HG02981 (cell line): ENCODE results near the gene WBP1L.
A peak's percentile ranks its signal among the peaks of the same experiment; 100 is the strongest.
"Not testable (repeated sequence)": the region's sequence is repeated elsewhere in the genome, so short reads cannot be mapped to it uniquely, and the experiment has no call there.

Experiments
- ATAC-seq: cut with Tn5 transposase; IDR thresholded peaks from one replicate; pipeline ENCODE4 v1.9.1; 2021; ENCODE audit warnings: mild to moderate bottlenecking, moderate library complexity; ENCODE audit not compliant: unreplicated experiment

Gene WBP1L

DNA sequence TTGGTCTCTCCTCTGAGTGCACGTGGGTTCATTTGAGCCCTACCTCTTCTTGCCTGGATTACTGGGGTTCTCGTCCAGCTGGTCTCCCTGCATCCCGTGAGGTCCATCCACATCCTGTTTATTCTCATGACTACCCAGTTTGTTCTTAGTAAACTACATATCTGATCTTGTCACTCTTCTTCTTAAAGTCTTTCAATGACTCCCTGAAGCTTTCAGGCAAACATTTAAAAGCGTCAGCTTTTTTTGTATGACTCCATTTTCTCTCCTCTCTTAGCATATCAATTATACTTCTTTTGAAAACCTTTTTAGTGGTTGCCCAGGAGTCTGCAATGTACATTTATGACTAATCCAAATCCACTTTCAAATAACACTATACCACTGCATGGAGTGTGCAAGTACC, 21.8 kb upstream of the WBP1L start:
- ATAC-seq = no peak

DNA sequence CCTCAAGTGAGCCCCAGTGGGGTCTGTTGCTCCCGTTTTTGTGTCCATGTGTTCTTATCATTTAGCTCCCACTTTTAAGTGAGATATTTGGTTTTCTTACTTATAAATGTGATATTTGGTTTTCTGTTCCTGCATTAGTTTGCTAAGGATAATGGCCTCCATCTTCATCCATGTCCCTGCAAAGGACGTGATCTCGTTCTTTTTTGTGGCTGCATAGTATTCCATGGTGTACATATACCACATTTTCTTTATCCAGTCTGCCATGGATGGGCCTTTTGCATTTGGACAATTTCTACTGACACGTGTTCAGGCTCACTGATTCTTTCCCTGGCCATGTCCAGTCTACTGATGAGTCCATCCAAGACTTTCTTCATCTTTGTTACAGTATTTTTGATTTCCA, 19.8 kb upstream of the WBP1L start:
- no peak for ATAC-seq

DNA sequence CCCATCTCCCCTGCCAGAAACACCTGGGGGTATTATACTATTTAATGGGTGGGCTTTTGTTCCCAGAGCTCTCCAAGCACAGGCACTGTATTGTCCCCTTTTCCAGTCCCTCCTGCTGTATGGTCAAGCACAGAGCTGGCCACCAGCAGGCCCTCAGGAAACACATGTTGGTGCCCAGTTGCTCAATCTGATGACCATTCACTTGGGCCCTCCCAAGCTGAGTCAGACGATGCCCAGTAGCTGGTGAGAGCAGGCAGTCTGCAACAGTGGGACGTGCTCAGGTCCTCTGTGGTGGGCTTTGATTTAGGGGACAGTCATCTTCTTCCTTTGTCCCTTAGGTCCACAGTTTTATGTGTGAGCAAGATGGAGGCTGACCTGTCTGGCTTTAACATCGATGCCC, 17.5 kb upstream of the WBP1L start:
- ATAC-seq = no peak

DNA sequence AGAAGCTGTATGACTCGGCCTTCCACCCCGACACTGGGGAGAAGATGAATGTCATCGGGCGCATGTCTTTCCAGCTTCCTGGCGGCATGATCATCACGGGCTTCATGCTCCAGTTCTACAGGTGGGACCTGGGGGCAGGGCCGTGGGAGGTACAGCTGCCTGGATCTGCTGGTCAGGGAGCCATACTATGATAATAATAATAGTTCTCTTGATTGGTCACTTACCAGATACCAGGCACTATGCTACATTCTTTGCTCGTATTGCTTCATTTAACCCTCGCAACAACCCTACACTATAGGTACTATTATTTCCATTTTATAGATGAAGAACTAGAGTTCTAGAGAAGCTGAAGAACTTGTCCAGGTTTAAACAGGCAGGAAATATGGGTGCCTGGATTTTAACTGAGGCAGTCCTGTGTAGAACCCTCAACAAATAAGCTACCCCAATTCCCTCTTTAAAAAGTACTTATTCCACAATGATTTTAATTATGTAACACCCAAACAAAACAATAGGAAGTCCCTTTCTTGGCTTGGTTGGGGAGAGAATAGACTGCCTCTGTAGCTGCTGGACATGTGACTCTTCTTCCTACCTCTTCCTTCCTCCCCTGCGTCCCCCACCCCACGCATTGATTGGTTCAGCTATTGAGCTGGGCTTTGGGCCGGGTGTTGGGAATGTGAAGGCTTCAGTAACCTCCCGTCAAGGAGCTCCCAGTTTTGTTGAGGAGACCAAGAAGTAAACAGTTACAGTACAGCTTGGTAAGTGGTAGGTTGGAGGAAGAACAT, 16.5 kb upstream of the WBP1L start:
- ATAC-seq = no peak

DNA sequence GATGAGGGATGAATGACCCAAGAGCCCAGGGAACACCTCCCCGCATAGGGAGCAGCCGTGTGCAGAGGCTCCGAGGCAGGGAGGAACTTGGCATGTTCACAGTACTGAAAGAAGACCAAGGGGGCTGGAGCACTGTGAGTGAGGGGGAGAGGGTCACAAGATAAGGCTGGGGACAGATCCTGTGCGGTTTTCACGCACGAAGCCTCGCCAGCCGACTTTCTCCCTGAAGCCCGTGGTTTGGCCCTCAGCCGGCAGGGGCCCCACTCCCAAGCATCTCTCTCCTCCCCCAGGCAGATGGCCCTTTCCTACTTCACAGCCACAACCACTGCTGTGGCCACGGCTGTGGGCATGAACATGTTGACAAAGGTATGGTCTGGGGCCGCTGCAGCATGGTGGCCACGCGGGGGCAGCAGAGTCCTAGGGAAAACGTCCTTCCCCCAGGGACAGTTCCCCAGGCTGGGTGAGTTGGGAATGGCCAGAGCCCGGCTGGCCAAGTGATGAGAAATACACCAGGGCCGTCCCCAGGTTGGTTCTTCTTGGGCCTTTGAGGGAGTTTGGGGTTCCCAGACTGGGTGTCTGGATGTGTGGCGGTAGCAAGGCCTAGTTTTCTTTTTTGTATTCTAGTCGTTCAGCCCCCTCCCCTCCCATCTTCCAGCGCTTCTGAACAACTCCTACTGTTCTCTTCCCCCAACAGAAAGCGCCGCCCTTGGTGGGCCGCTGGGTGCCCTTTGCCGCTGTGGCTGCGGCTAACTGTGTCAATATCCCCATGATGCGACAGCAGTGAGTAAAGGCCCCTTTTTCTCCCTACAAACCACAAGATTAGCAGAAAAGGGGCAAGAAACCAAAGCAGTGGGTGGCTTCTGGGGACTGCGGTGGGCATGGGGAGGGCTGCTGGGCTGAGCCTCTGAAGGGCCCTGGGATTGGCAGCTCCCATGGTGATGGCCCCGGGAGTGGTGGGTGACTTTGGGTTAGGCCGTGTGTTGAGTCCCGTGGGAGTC, 14.4 kb upstream of the WBP1L start:
- no peak for ATAC-seq

DNA sequence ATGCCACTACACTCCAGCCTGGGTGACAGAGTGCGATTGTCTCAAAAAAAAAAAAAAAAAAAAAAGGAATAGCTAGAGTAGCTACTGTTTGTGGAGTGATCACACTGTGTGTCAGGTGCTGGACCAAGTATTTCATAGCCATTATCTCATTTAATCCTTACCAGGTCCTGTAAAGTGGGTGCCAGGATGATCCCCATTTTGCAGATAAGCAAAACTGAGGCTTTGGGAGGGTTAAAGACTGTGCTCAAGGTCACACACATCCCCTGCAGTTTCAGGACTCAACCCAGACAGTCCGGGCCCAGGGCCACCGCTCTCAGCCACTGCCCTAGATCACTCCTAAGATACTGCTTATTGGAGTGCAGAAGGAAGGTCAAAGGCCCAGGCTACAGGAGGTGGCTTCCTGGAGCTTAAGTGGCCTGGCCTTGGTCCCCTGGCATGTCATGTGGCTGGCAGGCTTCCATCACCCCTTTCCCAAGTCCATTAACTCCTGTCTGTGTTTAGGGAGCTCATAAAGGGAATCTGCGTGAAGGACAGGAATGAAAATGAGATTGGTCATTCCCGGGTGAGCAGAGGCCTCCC, 12.4 kb upstream of the WBP1L start:
- ATAC-seq = no peak

DNA sequence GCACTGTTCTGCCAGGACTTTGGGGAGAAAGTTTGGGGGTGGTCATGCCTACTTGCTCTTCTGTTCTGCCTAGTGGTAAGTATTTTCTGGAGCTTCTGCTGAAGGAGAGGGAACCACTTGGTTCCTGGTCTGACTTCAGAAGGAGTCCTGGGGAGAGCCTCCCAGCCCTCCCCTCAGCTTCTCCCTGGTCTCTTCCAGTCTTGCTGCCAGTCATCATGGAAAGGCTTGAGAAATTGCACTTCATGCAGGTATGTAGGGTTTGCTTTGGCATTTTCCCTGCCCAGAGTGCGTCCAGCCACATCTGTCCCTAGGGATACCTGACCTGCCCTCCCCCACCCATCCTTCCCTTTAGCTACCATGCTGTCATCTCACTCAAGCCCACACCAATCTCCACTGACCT, 11.1 kb upstream of the WBP1L start:
- no peak for ATAC-seq

DNA sequence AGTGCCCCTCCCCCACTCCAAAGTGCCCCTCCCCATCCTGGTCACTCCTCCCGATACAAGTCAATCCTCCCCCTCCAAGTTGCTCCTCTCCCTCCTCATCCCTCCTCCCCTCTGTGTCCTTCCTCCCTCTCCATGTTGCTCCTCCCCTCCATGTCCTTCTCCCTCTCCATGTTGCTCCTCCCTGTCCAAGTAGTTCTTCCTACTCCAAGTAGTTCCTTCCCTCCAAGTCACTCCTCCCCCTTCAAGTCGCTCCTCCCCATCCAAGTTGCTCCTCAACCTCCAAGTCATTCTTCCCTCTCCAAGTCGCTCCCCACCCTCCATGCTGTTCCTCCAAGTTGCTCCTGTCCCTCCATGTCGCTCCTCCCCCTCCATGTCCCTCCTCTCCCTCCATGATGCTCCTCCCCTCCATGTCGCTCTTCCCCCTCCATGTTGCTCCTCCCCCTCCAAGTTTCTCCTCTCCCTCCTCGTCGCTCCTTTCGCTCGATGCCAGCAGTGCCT, 8.6 kb upstream of the WBP1L start:
- no peak for ATAC-seq

DNA sequence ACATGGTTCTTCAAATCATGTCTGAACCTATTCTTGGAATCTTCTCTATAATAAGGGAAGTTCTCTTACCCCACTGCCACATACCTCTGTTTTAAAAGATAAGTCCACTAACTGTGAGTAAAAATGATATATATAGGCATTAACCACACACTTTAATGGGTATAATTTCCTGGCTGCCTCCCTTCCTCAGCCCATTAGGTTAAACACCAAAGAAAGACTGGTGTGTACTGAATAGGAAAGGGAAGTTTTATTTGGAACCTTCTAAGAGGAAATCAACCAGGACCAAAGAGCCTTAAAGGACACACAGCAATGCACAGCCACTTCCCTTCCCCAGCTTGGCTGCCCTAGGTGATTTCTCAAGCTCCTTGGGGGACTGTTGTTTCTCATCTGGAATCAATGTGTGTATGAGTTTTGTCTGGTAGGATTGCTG, 5.0 kb upstream of the WBP1L start:
- no peak for ATAC-seq

DNA sequence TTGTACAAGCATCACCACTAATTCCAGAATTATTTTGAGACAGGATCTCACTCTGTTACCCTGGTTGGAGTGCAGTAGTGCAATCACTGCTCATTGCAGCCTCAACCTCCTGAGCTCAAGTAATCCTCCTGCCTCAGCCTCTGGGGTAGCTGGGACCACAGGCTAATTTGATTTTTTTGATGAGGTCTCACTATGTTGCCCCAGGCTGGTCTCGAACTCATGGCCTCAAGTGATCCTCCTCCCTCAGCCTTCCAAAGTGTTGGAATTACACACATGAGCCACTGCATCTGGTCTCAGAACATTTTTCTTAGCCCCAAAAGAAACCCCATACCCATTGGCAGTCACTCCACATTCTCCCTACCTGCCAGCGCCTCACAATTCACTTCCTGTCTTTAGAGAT, 3.5 kb upstream of the WBP1L start:
- no peak for ATAC-seq

DNA sequence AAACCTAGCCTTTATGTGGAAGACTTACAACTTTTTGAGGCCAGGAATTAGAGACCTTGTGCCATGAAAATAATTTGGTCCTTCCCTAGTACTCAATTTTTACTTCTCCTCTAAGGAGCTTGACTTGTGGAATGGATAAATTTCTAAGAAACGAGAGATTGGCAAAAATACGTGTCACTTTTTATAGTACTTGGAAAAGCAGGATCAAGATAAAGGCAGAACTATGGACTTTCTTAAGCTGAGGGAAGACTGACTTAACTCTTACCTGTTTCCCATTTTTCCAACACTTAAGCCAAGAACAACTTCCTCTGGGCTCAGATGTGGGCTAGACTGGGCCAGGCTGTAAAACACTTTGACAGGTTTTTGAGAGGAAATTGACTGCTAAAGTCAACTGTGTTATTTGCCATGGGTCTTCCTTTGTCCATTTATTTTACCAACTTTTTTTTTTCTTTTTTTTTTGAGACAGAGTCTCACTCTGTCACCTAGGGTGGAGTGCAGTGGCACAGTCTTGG, 2.0 kb upstream of the WBP1L start:
- ATAC-seq = no peak

DNA sequence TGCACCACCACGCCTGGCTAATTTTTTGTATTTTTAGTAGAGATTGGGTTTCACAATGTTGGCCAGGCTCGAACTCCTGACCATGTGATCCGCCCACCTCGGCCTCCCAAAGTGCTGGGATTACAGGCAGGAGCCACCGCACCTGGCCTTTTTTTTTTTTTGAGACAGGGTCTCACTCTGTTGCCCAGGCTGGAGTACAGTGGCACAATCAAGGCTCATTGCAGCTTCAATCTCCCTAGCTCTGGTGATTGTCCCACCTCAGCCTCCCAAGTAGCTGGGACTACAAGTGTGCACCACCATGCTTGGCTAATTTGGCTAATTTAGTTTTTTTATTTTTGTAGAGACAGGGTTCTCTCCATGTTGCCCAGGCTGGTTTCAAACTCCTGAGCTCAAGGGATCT, 1.4 kb upstream of the WBP1L start:
- not testable (repeated sequence) for ATAC-seq

DNA sequence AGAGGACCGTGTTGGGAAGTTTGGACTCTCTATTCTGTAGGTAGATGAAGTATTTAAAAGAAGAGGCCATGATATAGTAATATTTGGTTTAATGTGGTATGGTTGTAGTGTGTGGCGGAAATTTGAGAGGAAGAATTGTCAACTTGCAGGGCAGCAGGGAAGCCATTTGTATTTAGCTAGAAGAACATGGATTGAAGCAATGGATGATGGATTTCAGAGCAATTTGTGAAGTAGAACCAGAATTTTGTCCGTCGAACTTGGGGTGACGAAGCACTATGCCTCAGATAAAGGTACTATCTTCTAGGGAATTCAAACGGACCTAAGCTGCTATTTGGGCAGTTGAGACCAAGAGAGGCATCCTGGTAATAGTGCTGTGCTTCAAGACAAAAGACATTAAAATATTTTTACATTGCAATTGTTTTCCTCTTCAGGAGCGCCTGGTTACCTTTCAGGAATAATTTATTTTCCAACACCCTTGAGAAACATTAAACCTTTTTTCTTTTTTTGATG, 615 bp upstream of the WBP1L start:
- no peak for ATAC-seq

DNA sequence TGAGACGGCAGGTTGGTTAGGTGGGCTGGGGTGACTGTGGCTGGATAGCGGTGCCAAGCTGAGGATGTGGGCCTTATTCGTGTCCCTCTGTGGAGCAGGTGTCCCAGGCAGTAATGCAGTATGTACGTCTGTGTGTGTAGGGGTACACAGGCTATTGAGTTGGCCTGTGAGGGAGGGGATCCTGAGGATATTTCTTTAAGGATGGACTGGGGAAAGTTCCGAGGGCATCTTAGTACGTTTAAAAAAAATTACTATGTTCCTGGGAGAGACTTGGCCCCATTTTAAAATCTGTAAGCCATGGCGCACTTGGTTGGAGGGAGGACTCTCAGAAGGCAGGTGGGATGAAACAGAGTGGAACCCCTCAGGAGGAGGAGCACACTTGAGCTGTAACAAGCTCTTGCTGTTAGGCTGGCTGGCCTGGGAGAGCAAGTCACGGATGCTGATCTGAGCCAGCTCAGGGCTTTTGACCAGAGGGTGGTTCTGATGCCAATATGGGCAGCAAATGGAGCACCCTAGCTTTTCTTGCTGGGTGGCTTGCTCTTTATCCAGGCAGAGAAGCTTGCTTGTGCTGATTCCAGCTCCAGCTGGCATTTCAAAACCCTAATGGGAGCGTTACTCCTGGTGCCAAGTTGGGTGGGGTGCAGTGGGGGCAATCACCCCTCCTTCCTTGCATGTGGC, 765 bp downstream of the WBP1L start:
- ATAC-seq = peak; percentile 12

DNA sequence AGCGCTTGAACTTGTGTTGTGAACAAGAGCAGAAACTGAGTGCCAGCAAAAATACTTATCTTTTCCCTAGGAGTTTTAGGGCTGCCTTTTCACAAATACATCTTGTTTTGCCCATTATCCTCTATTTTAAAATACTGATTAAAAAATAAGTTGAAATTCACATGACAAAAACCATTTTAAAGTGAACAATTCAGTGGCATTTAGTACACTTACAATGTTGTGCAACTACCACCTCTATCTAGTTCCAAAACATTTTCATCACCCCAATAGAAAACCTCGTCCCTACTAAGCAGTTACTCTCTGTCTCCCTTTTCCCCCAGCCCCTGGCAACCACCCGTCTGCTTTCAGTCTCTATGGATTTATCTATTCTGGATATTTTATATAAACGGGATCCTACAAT, 1.4 kb downstream of the WBP1L start:
- no peak for ATAC-seq

DNA sequence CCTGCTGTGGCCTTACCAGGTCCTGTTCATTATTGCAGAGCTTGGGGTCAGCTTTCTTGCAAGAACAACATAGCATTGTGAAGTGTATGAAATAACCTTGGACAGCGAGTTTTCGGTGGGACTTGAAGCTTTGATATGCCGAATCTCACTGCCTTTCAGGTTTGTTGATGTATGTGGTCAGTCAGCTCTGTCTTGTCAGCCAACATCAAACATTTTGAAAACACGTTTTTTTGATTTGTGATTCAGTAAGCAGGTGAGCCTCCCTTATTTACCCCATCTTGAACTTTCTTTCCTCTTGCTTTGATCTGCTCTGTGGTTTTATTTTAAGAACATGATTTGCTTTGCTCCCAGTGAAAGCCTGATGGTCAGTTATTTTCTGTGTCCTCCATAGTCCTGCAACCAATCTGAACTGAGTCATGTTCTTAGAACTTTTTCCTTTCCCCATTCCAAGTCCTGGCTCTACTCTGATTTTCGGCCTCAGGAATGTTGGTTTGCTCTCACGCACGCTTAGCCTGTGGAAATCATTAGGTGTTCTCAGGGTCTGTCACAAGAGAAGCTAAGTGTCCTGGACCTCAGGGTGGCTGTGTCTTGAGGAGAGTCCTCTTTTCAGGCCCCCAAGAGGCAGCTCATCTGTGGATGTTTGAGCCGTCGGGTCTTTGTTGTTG, 8.7 kb downstream of the WBP1L start:
- ATAC-seq = no peak

DNA sequence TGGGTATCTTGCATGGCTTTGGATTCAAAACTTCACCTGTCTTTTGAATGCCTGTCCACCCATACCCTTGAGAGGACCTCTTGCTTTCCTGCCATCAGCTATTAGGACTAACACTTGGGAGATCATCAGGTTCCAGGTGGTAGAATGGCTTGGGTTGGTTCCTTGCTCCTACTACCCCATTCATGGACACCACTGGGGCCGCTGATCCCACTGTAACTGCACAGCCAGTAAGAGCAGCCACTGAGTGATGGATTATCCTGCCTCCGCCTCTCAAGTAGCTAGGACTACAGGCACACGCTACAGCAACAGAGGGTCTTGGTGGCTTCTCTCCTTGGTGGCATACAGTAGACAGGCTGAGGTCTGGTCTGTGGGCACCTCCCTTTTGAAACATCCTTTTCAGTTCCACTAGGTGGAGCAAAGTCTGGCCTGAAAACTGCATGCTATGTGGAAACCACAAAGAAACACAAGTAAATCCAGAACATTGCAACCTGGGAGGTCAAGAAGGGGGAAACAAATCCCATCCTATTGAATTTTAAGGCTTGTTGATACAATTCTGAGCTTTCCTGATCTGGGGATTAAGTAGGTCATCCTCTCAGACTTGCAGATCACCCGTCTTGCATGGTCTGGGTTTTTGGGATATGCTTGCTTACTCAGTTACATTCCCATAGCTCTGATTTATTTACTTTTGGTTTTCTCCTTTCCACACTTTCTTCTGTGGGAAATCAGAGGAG, 9.4 kb downstream of the WBP1L start:
- no peak for ATAC-seq

DNA sequence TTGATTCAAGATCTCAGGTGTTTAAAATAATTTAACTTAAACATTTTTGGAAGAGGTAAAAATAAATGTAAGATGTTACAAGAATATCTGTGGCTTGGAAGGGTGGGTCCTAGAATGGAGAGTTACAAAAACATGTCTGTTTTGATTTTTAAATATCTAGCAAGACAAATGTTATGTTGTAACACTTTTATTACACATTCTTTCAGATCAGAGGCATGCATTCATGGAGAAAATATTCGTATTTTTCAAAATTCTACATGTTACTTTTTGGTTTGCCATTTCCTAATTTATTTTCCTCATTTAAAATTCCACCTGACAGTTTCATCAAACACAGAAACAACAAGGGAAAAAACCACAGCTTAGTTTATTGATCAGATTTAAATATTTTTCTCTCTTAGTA, 10.0 kb downstream of the WBP1L start:
- ATAC-seq = no peak

DNA sequence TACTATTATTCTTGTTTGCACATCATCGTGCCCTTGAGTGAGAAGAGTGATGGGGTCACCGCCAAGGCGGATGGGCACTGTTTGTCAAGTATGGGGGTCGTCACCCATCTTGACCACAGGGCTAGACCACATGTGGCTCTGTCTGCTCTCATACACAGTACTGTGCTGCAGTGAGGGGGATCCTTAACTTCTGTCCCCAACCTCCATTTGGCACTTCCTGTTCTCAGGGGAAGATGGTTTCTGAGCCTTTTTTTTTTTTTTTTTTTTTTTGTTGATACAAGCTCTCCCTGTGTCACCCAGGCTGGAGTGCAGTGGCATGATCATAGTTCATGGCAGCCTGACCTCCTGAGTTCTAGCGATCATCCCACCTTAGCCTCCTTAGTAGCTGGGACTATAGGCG, 13.6 kb downstream of the WBP1L start:
- ATAC-seq = no peak
